Keratinocyte (primary cell): ENCODE measurements around the gene KIZ. TPM values are rescaled to one million over a fixed set of nuclear protein-coding genes. Genes with fewer than 3 reads are reported as not detected.

Source experiments
- DNase-seq: peaks from one replicate; pipeline ENCODE4 v3.0.0-alpha.2; 2011; ENCODE audit warnings: low read depth, missing footprints, low spot score
- FAIRE-seq: peaks from 2 replicates; lab custom pipeline; 2011; peaks lifted over from hg19 to GRCh38; lab: Jason Lieb, UNC
- H2AFZ ChIP-seq: 2 replicates; pipeline ENCODE4 v1.6.0; 2012; ENCODE audit warnings: low read length, control low read depth, inconsistent platforms; ENCODE audit not compliant: control insufficient read depth
- H3K27ac ChIP-seq: 2 replicates; pipeline ENCODE4 v1.5.1; 2011; ENCODE audit warnings: low read length; ENCODE audit not compliant: control insufficient read depth, insufficient read depth
- H3K27me3 ChIP-seq: 3 replicates; pipeline ENCODE4 v1.6.0; 2011; ENCODE audit warnings: low read length; ENCODE audit not compliant: control insufficient read depth, insufficient read depth; ENCODE audit errors: extremely low read depth
- H3K36me3 ChIP-seq, 2 experiments: 2 replicates in 1 of 2; 3 replicates in 1 of 2; pipeline ENCODE4 v1.5.1; 2011; ENCODE audit warnings: low read length in 2 of 2, mild to moderate bottlenecking in 1 of 2; ENCODE audit not compliant: control insufficient read depth in 2 of 2, insufficient read depth in 2 of 2; ENCODE audit errors: extremely low read depth in 1 of 2
- H3K4me1 ChIP-seq: 3 replicates; pipeline ENCODE4 v1.5.1; 2011; ENCODE audit warnings: low read length; ENCODE audit not compliant: control insufficient read depth, insufficient read depth; ENCODE audit errors: extremely low read depth
- H3K4me2 ChIP-seq: 3 replicates; pipeline ENCODE4 v1.6.0; 2011; ENCODE audit warnings: low read depth, low read length; ENCODE audit not compliant: control insufficient read depth, insufficient read depth; ENCODE audit errors: extremely low read depth
- H3K4me3 ChIP-seq, 3 experiments: fragments of 200-600 bp in 1 of 3; sonication (generic) in 1 of 3; 2 replicates in 2 of 3; 3 replicates in 1 of 3; pipeline ENCODE4 v1.5.1; 2011 to 2016; ENCODE audit warnings: low read length in 3 of 3, mild to moderate bottlenecking in 3 of 3, control low read depth in 2 of 3, inconsistent platforms in 1 of 3, low read depth in 1 of 3, mixed read lengths in 1 of 3, mixed run types in 1 of 3, moderate library complexity in 1 of 3; ENCODE audit not compliant: control insufficient read depth in 2 of 3, insufficient read depth in 2 of 3; ENCODE audit errors: extremely low read depth in 1 of 3
- H3K79me2 ChIP-seq: 2 replicates; pipeline ENCODE4 v1.6.0; 2012; ENCODE audit warnings: low read length; ENCODE audit not compliant: control insufficient read depth, insufficient read depth
- H3K9ac ChIP-seq: 3 replicates; pipeline ENCODE4 v1.6.0; 2011; ENCODE audit warnings: low read length; ENCODE audit not compliant: control insufficient read depth, insufficient read depth; ENCODE audit errors: extremely low read depth
- H3K9me1 ChIP-seq: 3 replicates; pipeline ENCODE4 v1.6.0; 2011; ENCODE audit warnings: low read length; ENCODE audit not compliant: control insufficient read depth, insufficient read depth; ENCODE audit errors: extremely low read depth
- H3K9me3 ChIP-seq: 2 replicates; pipeline ENCODE4 v1.5.1; 2012; ENCODE audit warnings: low read depth, low read length; ENCODE audit not compliant: control insufficient read depth
- H4K20me1 ChIP-seq: 3 replicates; pipeline ENCODE4 v1.6.0; 2011; ENCODE audit warnings: low read length; ENCODE audit not compliant: control insufficient read depth, insufficient read depth; ENCODE audit errors: extremely low read depth
- EZH2 ChIP-seq: IDR thresholded peaks from one replicate; pipeline ENCODE4 v1.6.1; 2012; ENCODE audit warnings: inconsistent platforms, mild to moderate bottlenecking, low read length, moderate library complexity
- dilution Hi-C: fragments of 300-500 bp; cut with MboI; formaldehyde crosslinking; loops from one replicate; pipeline ENCODE4 v1.7.0; 2020; ENCODE audit warnings: low sequenced_read_pairs; ENCODE audit not compliant: extremely low pct_ligation_motif_present
- polyA plus RNA-seq, 5 experiments: library from polyadenylated mRNA; depleted of rRNA in 3 of 5; stranded (reverse) in 3 of 5; stranded (forward) in 1 of 5; unstranded in 1 of 5; fragments of >200 nt; gene quantifications; 1 replicate in 1 of 5; 2 replicates in 3 of 5; 3 replicates in 1 of 5; pipeline versions ENCODE4 v1.2.1 to v1.2.3, GENCODE V29; 2011 to 2012; ENCODE audit warnings: missing spikeins in 2 of 5, low read depth in 1 of 5, low replicate concordance in 1 of 5
- TF ChIP-seq, protein P1 (sequence below), 3 experiments: IDR thresholded peaks in 1 of 3; conservative IDR thresholded peaks in 1 of 3; optimal IDR thresholded peaks in 1 of 3; 2 replicates in 2 of 3; 3 replicates in 1 of 3; pipeline versions ENCODE3 to v1.5.1; 2011; ENCODE audit warnings: low read length in 3 of 3, mild to moderate bottlenecking in 3 of 3, moderate library complexity in 2 of 3, control low read depth in 1 of 3, inconsistent platforms in 1 of 3; ENCODE audit not compliant: insufficient read depth in 2 of 3; ENCODE audit errors: extremely low read depth in 1 of 3

Gene KIZ
- polyA plus RNA-seq, 1 donor (not counting 4 experiments of a cell fraction or from before 2014, with no cell fraction given) = 21.3 TPM

DNA sequence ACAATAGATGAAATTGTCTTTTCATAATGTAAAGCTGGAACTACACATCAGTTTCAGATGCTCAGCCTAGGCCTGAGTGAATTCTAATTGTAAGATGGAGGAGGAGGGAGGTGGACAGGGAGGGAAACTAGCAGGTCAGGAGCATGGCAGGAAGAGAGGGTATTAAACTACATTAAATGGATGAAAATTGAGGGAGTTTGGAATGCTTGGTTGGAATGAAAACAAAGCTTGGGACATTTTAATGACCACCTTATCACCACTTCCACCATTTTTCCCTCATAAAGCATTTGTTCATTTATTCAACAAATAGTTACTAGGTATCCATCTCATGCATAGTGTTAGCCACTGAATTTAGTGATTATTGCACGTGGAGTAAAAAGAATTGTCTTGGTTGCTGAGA, 65.0 kb downstream of the KIZ start:
- Histone ChIP-seq H2AFZ (no peak overlapping the region), H3K4me1 (no peaks in the 10 kb centered on the region), H3K9ac (no peak overlapping the region), H3K9me1 (no peaks in the 10 kb centered on the region), H3K79me2 (no peaks in the 10 kb centered on the region), H3K9me3 (no peaks in the 10 kb centered on the region), H3K4me2 (no peak overlapping the region), H3K27me3 (no peaks in the 10 kb centered on the region), H3K36me3 (no peaks in the 10 kb centered on the region), H3K27ac (no peak overlapping the region), H4K20me1 (no peaks in the 10 kb centered on the region), H3K4me3 (no peak overlapping the region)
- dilution Hi-C loops = no loop called here
- no peak for DNase-seq
- no peak for FAIRE-seq
- no peak for TF ChIP-seq EZH2
- TF ChIP-seq, protein P1, sequence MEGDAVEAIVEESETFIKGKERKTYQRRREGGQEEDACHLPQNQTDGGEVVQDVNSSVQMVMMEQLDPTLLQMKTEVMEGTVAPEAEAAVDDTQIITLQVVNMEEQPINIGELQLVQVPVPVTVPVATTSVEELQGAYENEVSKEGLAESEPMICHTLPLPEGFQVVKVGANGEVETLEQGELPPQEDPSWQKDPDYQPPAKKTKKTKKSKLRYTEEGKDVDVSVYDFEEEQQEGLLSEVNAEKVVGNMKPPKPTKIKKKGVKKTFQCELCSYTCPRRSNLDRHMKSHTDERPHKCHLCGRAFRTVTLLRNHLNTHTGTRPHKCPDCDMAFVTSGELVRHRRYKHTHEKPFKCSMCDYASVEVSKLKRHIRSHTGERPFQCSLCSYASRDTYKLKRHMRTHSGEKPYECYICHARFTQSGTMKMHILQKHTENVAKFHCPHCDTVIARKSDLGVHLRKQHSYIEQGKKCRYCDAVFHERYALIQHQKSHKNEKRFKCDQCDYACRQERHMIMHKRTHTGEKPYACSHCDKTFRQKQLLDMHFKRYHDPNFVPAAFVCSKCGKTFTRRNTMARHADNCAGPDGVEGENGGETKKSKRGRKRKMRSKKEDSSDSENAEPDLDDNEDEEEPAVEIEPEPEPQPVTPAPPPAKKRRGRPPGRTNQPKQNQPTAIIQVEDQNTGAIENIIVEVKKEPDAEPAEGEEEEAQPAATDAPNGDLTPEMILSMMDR (optimal IDR thresholded peaks at IDR 0.05 in 1 of 3, IDR thresholded peaks at IDR 0.05 in 1 of 3, conservative IDR thresholded peaks at IDR 0.05 in 1 of 3; ENCODE audit: extremely low read depth in 1 of 3, insufficient read depth in 2 of 3, low read length in 3 of 3) = no peak

DNA sequence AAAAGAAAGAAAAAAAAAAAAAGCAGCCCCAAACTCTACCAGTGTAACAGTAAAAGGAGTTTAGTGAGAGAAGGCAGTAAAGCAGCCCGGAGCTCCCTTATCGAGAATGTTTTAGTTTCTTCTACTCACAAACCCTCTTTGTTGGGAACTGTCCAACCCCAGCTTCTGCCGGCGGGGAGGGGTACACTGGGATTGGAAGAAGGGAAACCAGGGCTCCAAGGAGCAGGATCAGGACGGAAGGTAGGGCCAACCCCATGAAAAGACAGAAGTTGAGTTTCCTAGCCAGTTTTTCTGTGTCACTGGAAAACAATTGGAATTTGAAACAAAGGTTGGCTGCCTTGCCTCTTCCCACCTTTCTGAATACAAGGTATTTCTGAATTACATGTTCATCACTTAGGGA, 66.0 kb downstream of the KIZ start:
- DNase-seq (no peak), FAIRE-seq (no peak)
- H3K9me3 ChIP-seq = no peaks in the 10 kb centered on the region
- H3K27me3 ChIP-seq = no peaks in the 10 kb centered on the region
- H3K4me2 ChIP-seq = no peak overlapping the region
- H3K36me3 ChIP-seq = no peaks in the 10 kb centered on the region
- no peaks in the 10 kb centered on the region for H4K20me1 ChIP-seq
- no peak overlapping the region for H3K27ac ChIP-seq
- no peak overlapping the region for H2AFZ ChIP-seq
- no peaks in the 10 kb centered on the region for H3K79me2 ChIP-seq
- no peaks in the 10 kb centered on the region for H3K4me1 ChIP-seq
- dilution Hi-C loops = no loop called here
- no peak overlapping the region for H3K4me3 ChIP-seq
- no peaks in the 10 kb centered on the region for H3K9me1 ChIP-seq
- no peak overlapping the region for H3K9ac ChIP-seq
- TF ChIP-seq, protein P1 (optimal IDR thresholded peaks at IDR 0.05 in 1 of 3, IDR thresholded peaks at IDR 0.05 in 1 of 3, conservative IDR thresholded peaks at IDR 0.05 in 1 of 3; ENCODE audit: extremely low read depth in 1 of 3, insufficient read depth in 2 of 3, low read length in 3 of 3) = no peak
- TF ChIP-seq EZH2 = no peak
